RPMI8226 (cell line): Measurements from ENCODE around the gene HMGB1.
A peak's percentile ranks its signal among the peaks of the same experiment; 100 is the strongest.

Source experiments
- DNase-seq: peaks from one replicate; pipeline ENCODE4 v3.0.0-alpha.2; 2015

Gene HMGB1

DNA sequence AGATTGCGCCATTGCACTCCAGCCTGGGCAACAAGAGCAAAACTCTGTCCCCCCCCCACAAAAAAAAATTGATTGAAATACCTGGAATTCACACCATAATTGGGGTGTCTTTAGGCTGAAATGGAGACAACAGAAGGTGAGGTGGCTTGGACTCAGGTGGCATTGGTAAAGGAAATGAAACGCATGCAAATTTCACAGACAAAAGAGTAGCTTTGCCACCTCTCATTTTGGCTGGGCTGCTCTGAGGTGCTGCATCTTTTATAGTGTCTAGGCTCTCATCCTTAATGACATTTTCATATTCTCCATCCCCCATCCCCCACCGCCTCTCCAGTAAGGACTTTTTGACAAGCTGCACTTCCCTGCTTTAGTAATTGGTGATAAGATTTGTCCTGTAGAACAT is 36.5 kb downstream of the HMGB1 start:
- DNase-seq = no peak

DNA sequence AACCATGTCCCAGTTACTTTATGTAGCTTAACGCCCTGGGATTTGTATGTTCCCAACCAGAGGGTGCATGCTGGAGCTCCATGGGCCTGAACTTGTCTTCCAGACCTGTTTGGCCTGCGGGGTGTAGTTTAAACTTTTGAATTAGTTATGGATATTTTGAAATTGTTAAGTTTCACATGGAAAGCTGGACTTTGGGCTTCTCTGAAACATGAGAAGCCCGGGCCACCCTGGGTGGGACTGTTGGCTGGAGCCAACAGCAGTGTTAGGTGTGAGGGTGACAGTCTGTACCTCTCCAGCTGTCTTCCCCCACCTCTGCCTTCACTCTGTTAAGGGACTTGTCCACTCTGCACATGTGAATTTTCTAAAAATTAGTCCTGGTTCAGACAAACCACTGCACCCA is 41.8 kb downstream of the HMGB1 start:
- no peak for DNase-seq

DNA sequence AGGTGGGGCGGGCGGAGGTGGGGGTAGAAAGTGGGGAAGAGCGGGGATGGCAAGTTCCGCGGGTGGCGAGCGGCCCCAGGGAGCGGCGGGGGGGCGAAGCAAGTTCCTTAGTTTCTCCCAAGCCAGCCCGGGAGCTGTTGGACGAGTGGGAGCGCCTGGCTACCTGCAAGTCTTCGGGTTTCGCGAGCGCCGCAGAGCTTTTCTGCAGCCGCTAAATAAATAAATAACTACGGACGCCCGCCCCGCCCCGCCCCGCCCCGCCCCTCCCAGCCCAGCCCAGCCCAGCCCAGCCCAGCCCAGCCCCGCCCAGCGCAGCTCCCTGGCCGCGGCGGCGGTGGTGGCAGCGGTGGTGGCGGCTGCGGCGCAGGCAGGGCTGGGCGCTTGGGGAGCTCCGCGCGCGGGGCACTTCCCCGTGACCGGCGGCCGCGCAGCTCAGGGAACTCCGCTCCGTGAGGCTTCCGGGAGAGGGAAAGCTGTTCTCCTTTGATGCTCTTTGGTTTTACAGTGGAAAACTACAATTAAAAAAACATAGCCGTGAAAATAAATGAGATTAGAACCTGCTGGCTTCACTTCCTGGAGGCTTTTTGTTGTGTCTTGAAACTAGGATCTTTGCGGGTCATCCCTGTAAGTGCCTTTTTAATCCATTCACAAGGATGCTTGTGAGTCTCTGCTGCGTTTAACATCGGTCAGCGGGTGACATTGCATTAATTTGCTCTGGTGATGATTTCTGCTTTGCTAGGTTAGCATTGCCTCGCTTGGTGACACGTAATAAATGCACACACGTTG is 43.5 kb downstream of the HMGB1 start, which contains the start of gene UBE2L5:
Gene UBE2L5 (plus strand): TSS at position 440 of the 786 bp plus-strand sequence. CDS start 5,498 bp downstream, outside the sequence.
- DNase-seq = peak; percentile 78

DNA sequence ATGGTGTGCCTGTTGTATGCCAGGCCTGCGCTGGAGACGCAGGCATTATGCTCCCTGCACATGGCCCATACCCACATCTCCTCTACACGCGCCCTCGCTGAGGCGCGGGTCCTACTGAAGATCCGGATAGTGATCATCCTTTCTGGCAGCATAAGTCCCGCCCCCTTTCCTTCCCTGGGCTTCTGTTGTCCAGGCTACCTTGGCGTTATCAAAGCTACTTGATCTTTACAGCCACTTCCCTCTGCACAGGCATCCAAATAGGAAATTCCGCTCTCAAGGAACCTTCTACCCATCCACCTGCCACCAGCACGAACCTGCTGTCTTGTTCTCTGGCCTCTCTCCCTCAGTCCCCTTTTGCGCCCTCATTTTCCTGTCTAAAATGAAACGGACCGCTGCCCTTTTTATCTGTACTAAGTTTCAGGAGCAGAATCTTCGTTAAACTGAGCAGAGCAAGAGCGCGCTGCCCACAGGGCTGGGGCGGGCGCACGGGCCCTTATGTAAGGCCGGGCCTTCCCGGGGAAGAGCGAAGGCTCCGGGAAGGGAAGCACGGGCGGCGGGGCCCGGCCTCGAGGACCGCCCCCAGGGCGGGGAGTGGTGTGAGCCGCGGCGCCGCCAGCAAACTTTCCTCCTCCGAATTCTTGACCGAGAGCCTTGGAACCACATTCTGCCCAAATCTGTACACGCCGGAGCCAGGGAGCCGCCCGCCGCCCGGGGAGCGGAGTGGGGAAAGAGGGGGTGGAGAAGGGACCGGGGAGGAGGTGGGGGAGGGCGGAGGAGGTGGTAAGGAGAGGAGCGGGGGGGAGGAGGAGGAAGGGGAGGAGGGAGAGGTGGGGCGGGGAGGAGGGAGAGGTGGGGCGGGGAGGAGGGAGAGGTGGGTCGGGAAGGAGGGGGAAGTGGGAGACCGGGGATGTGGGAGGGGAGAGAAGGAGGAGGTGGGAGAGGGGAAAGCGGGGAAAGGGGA is 44.4 kb downstream of the HMGB1 start:
- DNase-seq = peak; percentile 53

DNA sequence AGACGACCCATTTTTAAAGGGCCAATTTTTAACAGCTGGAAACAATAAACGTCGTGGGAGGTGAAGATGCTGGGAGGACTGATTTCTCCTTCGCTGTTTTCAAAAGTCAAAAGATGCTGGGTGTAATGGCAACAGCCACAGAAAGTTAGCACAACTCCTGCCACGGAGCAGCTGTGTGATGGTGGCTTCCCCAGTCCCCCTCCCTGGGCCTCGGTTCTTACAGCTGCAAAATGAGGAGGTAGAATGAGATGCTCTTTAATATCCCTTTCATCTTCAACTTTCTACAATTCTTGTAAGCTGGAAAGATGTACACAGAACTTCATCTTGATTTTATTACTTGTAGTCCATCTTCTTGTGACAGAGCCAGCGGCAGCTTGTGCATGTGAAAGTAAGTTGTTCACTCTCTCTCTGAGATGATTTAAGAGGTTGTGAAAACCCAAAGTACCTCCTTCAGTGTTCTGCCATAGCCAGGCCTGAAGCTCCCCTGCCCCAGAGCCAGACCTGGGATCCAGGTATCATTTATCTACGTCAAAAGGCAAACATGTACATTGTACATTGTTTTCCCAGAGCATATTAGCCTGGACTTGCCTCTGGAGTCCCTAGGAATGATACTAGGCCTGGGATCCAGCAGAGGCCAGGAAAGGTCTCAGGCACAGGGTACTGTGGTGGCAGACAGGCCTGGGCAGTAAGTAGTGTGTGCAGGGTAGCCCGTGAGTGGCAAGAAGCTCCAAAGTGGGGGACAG is 46.8 kb downstream of the HMGB1 start:
- DNase-seq = no peak

DNA sequence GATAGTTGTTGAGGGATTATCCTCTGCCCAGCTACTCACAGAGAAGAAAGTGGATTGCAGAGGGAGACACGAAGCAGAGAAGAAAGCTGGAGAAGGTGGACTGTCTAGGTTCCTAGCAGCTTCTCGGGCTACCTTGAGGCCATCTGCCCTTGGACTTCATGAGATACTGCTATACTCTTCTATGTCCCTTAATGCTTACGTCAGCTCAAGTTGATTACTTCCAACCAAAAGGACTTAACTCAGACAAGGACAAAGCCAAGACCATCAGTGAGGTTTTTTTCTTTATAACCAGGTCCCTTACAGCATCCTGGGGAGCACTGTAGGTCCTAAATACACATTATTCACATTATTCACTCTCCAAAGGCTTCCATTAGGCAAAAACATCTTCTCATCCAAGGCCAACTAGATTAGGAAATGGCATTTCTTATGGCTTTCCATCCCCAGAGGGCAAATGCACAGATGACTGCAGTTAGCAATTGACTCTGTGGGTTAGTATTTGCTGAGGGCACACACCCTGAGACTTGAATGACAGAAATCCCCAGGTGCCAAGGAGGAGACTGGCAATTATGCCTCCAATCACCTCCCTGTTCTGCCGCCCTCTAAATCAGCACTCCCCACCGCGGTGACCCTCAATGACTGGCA is 47.5 kb downstream of the HMGB1 start:
- DNase-seq = no peak

DNA sequence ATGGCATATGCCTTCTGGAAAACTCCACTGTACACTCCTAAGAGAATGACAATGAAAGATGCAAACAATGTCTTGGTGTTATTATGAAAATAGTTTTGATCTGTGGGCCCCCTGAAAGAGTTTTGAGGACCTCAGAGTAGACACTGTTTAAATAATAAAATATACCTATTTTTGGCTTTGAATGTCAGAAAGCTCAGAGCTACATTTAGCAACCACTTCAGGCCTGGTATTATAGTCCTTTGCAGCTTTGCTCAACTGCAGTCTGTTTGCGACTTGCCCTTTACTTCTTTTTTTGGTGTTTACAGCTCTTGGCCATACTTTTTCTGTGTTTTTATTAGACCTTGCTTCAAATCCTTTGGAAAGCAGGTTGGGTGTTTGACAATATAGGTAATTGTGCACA is 49.3 kb downstream of the HMGB1 start:
- DNase-seq = no peak

DNA sequence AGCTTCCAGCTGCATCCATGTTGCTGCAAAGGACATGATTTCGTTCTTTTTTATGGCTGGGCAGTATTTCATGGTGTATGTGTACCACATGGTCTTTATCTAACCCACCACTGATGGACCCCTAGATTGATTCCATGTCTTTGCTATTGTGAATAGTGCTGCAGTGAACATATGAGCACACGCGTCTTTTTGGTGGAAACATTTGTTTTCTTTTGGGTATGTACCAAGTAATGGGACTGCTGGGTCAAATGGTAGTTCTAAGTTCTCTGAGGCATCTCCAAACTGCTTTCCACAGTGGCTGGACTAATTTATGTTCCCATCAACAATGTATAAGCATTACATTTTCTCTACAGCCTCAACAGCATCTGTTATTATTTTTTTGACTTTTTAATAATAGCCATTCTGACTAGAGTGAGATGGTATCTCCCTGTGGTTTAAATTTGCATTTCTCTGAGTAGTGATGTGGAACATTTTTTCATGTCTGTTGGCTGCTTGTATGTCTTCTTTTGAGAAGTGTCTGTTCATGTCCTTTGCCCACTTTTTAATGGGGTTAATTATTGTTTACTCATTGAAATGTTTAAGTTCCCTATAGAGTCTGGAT is 50.2 kb downstream of the HMGB1 start:
- DNase-seq = no peak

DNA sequence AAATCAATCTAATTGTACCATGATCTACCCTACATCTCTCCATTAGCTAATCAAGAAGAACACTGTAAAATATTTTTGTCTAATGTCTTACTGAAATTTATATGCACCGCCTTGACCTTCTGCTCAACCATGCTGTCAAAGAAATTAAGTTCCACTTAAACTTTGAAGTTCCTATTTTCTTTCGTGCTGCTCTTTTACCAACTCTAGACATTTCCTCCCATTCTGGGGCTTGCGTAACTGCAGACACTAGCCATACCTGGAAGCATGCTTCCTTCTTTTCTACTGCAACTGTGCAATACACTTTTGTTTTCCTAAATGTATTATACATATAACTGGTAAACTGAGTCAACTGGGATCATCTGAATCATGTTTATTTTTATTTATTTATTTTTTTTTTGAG is 51.9 kb downstream of the HMGB1 start:
- DNase-seq = no peak

DNA sequence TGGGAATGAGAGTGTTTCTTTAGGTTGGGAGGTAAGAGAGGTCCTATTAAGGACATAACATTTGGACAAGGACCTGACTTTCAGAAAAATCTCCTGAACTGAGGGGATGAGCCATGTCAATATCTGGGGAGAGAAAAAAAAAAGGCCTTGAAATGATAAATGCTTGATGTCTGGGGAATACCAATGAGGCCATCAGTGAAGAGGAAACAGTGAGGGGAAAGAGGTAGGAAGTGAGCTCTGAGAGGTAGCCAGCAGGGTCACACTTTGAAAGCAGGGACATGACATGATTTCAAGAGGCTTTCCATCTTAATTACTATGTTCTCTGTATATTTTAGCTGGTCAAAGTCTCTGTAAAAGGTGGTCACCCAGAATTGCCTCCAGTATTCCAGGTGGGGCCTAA is 53.4 kb downstream of the HMGB1 start:
- DNase-seq = no peak

DNA sequence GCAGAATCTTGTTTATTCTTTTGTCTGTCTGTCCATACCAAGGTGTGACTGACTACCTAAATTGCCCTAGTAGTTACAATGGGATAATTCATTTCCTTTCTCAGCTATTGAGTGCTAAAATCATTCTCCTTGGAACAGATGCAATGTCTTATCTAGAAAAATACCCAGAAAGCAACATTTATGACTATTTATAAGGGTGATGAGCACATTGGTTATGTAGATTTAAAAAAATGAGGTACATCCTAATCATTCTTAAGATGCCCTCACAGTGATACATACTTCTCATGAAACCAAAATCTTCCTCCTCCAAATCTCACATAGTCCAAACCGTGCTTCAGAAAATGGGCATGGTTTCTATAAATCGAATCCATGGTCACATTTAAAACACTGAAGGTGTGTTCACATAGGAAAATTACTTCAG is 55.0 kb downstream of the HMGB1 start:
- no peak for DNase-seq

DNA sequence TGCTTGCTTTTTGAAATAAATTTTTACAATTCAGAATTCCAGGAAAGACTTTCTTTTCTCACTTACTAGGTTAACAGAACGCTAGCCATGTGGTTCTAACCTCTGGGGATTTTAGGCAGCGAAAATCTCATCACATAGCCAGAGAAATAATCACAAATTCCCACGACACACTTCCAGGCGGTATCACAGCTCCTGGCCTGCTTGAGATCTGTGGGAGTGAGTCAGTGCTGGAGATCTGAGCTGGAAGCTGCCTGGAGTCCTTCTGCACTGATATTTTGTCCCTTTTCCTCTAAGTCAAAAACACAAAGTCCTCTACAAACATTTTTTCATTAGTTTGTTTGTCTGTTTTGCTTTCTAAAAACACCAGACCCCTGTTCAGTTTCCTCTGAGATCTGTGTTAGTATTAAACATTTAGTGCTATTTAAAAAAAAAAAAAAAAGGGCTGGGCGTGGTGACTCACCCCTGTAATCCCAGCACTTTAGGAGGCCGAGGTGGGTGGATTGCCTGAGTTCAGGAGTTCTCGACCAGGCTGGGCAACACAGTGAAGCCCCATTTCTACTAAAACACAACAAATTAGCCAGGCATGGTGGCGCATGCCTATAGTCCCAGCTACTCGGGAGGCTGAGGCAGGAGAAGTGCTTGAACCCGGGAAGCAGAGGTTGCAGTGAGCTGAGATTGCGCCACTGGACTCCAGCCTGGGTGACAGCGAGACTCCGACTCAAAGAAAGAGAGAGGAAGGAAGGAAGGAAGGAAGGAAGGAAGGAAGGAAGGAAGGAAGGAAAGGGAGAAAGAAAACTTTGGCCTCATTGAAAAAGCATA is 55.6 kb downstream of the HMGB1 start:
- DNase-seq = no peak

DNA sequence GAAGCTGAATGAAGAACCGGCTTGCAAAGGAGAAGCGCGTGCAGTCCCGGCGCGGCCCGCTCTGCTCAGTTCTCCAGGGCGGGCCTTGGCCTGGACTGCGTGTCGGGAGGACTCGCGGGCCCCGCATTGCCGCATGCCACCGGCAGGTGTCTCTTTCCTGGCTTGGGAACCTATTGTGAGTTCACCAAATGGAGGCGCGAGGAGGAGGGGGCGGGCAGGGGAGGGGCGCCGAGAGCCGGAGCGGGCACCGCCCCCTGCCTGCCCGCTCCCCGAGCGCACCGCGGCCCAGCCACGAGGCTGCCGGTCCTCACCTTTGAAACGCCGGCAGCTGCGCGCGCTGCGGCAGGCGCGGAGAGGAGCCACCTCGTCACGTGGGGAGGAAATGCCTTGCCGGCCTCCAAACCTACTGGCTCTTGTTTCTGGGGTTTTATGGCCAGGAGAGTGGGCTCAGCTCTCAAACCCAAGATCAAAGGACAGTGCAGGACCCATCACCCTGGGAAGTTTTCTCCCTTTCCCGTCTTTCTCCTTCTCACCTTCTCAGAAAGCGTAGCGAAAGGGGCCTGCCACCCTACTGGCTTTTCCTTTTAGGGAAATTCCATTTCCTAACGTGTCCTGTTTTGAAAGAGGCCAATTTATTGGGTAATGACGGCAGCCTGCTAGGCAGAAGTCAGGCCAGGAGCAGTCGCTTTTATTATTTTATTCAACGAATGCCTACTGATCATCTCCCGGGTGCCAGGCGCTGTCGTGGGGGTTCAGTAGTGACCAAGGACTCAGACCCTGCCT is 57.2 kb downstream of the HMGB1 start:
- DNase-seq = peak; percentile 89

DNA sequence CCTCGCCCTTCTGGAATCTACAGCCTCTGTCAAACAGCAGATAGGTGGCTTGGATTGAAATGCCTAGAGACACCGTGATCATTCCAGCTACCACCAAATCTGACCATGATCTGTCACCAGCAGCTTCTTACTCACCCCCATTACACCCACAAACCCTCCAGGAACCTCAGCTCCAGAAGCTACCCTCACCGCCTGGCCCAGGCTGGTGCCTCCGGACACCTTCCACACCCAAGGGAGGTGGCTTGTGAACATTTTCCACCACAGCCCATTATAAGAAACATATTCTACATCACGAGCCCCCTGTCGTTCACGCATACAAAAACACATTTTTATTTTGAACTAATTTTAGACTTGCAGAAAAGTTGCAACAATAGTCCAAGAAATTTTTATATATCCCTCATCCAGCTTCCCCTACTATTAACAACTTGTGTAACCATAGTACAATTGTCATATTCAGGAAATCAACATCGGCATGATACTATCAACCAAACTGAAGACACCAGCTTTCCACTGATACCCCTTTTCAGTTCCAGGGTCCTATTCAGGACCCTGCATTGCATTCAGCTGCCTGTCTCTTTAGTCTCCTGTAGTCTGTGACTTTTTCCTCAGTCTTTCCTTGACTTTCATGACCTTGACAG is 58.8 kb downstream of the HMGB1 start:
- no peak for DNase-seq
